ENCODE measurements around the gene FBXW4.

The FBXW4 gene

DNA sequence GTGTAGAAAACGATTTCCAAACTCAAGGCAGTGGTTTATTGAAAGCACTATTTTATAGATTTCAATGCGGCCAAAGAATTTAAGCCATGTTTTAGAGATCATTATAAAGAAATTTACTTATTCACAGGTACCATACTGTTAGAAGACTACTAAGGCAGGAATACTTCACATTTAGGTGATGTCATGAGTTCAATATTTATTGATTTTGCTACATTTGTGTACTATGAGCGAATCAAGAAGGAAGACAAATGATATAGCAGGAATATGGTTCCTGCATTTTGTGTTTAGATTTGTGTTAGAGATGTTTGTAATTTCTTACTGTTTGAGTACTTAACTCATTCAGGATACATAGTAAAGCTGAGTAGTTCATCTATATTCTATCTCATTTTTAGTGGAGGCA lies 1.7 kb upstream of the FBXW4 start:
- DNase-seq (ENCODE audit: low read depth in 2 of 2) = no peak

- no peak for DNase-seq (ENCODE audit: low read depth in 2 of 2)
Measured at GRCh38 chr10:101695404-101695890, 477 bp upstream of the FBXW4 start.

GRCh38 chr10:101693978-101694673 lies 844 bp downstream of the FBXW4 start:
- DNase-seq (ENCODE audit: low read depth in 2 of 2) = peak; percentile 45 to 46

DNA sequence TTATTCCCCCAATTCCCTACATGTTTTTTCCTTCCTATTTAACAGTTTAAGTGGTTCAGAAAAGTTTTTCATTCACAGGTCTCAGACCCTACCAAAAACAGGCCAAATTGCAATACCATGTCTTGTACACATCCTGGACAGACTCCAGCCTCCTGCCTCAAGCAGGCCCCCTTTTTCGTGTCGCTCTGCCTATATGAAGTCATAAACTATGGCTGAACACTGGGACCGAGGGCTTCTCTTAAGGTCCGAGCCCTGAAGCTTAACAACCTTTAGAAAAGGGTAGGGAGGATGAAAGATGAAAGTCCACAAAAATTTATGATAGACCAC lies 1.4 kb downstream of the FBXW4 start:
- no peak for DNase-seq (ENCODE audit: low read depth in 2 of 2)

- DNase-seq (ENCODE audit: low read depth in 2 of 2) = no peak
Measured at GRCh38 chr10:101691081-101691480, 3.9 kb downstream of the FBXW4 start.

DNA sequence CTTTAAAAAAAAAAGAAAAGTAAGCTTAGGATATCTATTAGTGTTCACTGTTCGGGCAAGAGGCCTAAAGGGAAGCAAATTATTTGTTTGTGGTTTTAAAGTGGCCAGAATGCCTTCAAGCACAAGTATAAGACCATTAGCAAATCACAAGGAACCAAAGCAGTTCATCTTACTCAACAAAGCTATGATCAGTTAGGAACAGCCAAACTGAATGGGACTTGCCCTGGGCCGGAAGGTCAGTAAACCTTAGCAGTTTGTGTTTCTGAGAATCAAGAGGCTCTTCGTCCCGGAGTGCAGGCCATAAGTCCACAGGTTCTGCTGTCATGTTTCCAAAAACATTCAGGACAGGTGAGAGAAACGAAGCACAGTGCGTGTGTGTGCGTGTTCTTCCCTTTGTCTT lies 4.5 kb downstream of the FBXW4 start:
- DNase-seq (ENCODE audit: low read depth in 2 of 2) = no peak

DNA sequence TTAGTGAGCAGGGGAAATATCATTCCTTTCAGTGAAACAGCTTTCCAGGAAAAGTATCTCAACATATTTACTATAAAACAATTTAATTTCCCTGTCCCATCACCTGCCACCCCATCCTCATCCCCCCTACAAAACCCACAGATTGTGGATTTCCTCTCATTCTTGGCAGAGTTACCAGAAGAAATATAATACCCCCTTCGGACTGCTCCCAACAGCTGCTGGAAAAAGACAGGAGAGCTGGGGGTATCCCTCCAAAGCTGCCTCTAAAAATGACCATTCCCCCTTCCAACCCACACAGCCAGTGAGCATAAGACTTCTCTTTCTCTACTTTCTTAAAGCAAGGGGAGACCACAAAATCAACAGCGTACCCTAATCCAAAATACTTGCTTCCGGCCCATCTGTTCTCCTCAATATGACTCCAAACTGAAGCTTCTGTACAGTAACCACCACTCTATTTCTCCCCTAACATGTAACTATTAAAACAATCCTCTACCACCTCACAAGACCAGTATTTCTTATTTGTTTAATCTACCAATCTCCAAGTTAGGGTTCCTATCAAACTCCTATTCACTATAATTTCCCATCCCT lies 7.8 kb downstream of the FBXW4 start:
- DNase-seq (ENCODE audit: low read depth in 2 of 2) = no peak

DNA sequence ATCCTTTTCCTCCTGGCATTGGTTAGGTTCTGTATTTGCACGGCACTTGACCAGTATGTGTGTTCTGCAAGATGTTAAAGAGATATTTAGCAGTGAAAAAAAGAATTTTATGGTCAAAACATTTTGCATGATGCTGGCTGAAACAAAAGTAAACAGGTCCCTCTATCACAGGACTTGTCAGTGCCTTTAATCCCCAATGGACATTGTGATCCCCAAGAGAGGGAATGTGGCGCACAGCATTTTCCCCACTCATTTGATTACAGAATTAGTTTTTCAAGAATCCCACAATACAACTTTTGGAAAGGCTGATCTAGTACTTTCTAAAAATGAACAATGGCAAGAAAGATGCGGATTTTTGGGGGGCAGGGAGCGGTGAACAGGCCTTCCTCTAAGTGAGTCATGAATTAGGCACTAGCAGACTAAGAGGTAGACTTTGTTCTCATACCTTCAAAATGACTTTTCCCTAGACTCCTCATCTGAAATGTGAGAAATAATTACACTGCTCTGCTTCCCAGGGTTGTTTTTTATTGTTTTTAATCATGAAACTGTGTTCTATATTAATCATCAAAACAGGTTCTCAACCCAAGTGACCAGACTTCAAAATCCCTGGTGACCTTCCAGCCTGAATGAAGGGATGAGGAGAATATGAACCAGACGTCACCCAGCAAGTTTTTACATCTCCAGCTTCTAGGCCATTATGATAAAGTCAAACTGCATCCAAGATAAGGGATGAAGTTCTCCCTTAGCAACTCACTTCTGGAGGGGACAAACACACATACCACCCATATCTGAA lies 8.6 kb downstream of the FBXW4 start:
- DNase-seq (ENCODE audit: low read depth in 2 of 2) = no peak

DNA sequence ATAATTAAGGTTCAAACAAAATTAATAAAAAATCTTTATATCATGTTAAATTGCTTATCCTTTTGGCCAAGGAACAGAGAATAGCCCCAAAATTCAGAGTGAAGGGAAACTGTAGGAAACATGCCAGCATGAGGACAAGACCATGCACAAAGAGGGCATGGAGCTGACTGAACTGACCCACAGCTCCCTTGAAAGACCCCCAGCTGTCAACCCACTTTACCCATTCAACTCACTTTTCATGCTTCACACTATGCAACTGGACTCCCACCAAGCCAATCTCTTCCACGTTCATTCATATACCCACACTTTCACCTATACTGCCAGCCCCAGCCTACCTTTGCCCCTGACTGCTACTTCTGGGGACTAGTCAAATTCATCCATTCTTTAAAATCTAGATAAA lies 10.2 kb downstream of the FBXW4 start:
- no peak for DNase-seq (ENCODE audit: low read depth in 2 of 2)

DNA sequence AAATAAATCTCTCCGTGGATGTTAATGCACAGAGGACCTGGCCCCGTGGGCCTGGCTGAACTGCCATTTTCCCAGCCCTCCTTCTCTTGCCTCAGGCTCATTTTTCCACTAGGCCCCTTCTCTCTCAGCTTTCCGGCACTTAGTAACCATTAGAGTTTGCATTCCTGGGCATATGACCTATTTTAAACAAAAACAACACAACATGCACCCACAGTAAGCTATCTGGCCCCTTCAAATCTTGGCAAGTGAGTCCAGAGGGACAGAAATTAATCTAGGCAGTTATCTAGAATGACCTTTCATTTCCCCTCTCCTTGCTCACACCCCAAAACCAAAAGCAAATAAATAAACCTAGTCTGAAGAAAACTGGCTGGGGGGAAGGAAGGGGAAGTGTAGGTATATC lies 11.7 kb downstream of the FBXW4 start:
- DNase-seq (ENCODE audit: low read depth in 2 of 2) = no peak

GRCh38 chr10:101682172-101682825 lies 12.7 kb downstream of the FBXW4 start:
- DNase-seq (ENCODE audit: low read depth in 2 of 2) = no peak

- no peak for DNase-seq (ENCODE audit: low read depth in 2 of 2)
Measured at GRCh38 chr10:101676565-101676964, 18.4 kb downstream of the FBXW4 start.

DNA sequence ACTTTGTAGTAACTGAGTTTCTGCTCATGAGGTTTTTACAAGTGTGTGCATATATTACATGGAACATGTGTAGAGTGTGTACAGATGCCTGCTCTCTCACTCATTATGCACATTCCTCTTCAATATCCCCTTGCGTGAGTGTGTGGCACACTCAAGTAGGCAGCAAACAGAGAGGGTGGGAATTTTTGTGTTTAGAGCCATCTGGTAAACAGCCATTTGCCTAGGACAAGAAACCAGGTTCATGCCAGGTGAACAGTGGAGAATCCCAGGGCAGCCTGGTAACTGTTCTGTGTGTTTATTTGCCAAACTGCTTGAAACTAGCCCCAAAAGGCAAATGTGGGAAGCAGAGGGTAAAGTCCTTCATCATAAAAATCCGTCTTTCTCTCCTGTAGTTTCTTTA lies 19.9 kb downstream of the FBXW4 start:
- no peak for DNase-seq (ENCODE audit: low read depth in 2 of 2)

- DNase-seq (ENCODE audit: low read depth in 2 of 2) = no peak
Measured at GRCh38 chr10:101672536-101672935, 22.4 kb downstream of the FBXW4 start.

DNA sequence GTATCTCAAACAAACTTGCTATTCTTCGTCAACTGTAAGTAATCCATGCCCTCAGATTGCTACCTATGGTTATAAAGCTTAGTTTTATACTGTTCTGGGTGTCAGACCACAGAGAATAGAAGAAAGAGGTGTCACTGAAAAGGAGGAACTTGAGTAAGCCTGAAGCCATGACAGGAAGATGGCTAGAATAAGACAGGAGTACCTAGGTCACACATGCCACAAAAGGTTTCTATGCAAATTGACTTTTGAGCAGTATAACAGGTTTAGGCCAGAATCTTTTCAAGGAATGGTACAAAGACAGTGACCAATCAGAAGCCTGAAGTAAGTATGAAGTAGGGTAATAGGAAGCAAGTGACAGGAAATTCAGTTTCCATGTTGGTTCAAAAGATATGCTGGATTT lies 23.5 kb downstream of the FBXW4 start:
- DNase-seq (ENCODE audit: low read depth in 2 of 2) = no peak

DNA sequence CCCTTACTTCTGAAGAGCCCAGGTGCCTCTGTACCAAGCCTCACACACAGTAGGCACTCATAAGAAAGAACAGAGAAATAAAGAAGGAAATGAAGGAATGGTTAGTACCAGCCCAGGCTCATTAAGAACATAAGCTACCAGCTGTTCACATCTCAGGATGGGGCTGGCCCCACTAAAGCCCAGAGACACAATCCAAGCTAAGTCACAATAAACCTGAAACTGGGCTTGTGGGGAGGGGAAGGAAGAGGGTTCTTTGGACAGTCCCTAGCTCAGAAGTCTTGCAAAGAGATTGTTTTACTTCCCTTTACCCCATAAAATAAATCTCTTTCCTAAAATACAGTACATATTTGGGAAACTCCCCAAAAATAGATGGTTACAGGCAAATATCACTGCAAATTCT lies 24.3 kb downstream of the FBXW4 start:
- no peak for DNase-seq (ENCODE audit: low read depth in 2 of 2)

DNA sequence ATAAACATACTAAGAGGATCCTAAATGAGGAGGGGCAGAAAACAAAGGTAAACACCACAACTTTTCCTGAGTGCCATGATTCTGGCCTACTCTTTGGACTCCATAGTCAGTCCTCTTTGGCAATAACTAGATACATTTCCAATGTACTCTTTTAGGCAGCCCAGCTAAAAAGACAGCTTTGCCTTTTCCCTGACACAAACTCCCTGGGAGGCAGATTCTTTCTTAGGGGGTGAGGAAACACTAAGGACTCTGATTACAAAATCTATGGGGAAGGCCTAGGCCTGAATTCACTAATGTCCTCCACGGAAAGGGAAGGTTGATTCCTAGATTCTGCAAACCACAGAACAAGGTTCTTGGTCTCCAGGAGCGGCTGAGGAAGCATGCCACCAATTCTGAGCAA lies 25.8 kb downstream of the FBXW4 start:
- no peak for DNase-seq (ENCODE audit: low read depth in 2 of 2)

DNA sequence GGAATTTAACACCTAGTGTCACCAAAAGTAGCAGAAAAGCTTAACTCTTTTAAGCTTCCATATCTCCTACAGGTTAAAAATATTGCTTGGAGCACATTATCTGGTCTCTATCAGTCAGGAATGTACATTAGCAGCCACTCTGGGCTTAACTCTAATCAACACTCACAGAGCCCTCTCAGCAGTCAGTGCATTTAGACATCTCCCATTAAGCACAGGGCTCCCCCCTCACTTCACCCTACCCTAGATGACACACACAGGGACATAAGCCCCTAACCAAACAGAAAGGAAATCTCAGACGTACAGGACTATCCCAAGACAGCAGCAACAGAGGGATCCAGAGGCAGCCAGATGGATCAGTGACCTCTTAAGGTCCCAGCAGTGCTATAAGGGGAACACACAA lies 26.4 kb downstream of the FBXW4 start:
- no peak for DNase-seq (ENCODE audit: low read depth in 2 of 2)

GRCh38 chr10:101666083-101666482 lies 28.9 kb downstream of the FBXW4 start:
- DNase-seq (ENCODE audit: low read depth in 2 of 2) = no peak

DNA sequence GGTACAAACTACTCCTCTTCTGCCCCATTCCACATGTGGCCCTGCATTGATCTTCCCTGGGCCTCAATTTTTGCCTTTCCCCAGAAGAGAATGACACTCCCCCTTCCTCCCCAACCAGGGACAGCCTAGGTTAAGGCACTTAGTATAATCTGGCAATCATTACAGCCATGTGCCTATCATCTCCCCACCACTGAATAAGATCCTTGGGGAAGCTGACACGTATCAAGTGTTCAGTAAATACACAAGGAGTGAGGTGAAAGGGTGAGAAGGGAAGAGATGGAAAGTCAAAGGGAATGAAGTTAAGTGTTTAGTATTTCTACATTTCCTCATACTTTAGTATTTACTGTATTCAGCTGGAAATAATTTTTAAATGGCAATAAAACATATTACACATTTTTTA lies 31.9 kb downstream of the FBXW4 start:
- DNase-seq (ENCODE audit: low read depth in 2 of 2) = no peak

GRCh38 chr10:101660256-101660655 lies 34.7 kb downstream of the FBXW4 start:
- DNase-seq (ENCODE audit: low read depth in 2 of 2) = no peak

GRCh38 chr10:101658975-101659374 lies 36.0 kb downstream of the FBXW4 start:
- no peak for DNase-seq (ENCODE audit: low read depth in 2 of 2)

- DNase-seq (ENCODE audit: low read depth in 2 of 2) = no peak
Measured at GRCh38 chr10:101656890-101657289, 38.1 kb downstream of the FBXW4 start.

Data from stimulated activated CD8-positive, alpha-beta memory T cell treated with anti-CD3 and anti-CD28 coated beads, Interleukin-7, amount 100 ng/mL, for 1 hour (primary cell).